Mesendoderm (in vitro differentiated cells): Measurements from ENCODE around the gene RPP30.
"Not testable (repeated sequence)": the region's sequence is repeated elsewhere in the genome, so short reads cannot be mapped to it uniquely, and the experiment has no call there.

ENCODE experiments used
- DNase-seq: peaks from one replicate; pipeline ENCODE4 v3.0.0; 2013
- H2AK5ac ChIP-seq: 2 replicates; pipeline ENCODE4 v1.6.1; 2013; ENCODE audit warnings: low read length, inconsistent platforms
- H2BK120ac ChIP-seq: 2 replicates; pipeline ENCODE4 v1.6.1; 2013; ENCODE audit warnings: low read depth, mild to moderate bottlenecking, low read length, moderate library complexity, mixed read lengths
- H2BK15ac ChIP-seq: replicated peaks from 2 replicates; pipeline ENCODE4 v1.6.1; 2013; ENCODE audit warnings: low read depth, mild to moderate bottlenecking, moderate library complexity
- H2BK5ac ChIP-seq: 2 replicates; pipeline ENCODE4 v1.6.1; 2013; ENCODE audit warnings: low read length, inconsistent platforms
- H3K18ac ChIP-seq: 2 replicates; pipeline ENCODE4 v1.6.1; 2013; ENCODE audit warnings: mild to moderate bottlenecking, low read length, mixed read lengths
- H3K23ac ChIP-seq: one replicate; pipeline ENCODE4 v1.6.1; 2013; ENCODE audit warnings: low read length
- H3K27ac ChIP-seq: 2 replicates; pipeline ENCODE4 v1.5.1; 2013; ENCODE audit warnings: low read depth, mild to moderate bottlenecking, inconsistent platforms, low read length, moderate library complexity
- H3K27me3 ChIP-seq: 2 replicates; pipeline ENCODE4 v1.6.1; 2013; ENCODE audit warnings: low read length, control low read depth, mild to moderate bottlenecking, inconsistent platforms; ENCODE audit not compliant: insufficient read depth, poor library complexity
- H3K36me3 ChIP-seq: 2 replicates; pipeline ENCODE4 v1.6.1; 2013; ENCODE audit warnings: low read length, inconsistent platforms; ENCODE audit not compliant: control insufficient read depth, insufficient read depth
- H3K4ac ChIP-seq: one replicate; pipeline ENCODE4 v1.6.1; 2013; ENCODE audit warnings: low read depth, mild to moderate bottlenecking, low read length, moderate library complexity
- H3K4me1 ChIP-seq: 2 replicates; pipeline ENCODE4 v1.6.1; 2013; ENCODE audit warnings: low read depth, low read length, inconsistent platforms; ENCODE audit not compliant: control insufficient read depth
- H3K4me2 ChIP-seq: 2 replicates; pipeline ENCODE4 v1.6.1; 2013; ENCODE audit warnings: low read length
- H3K4me3 ChIP-seq: 2 replicates; pipeline ENCODE4 v1.5.1; 2013; ENCODE audit warnings: mild to moderate bottlenecking, low read length
- H3K56ac ChIP-seq: one replicate; pipeline ENCODE4 v1.6.1; 2013; ENCODE audit warnings: low read length
- H3K79me1 ChIP-seq: 2 replicates; pipeline ENCODE4 v1.6.1; 2013; ENCODE audit warnings: low read length, inconsistent platforms
- H3K79me2 ChIP-seq: 2 replicates; pipeline ENCODE4 v1.6.1; 2013; ENCODE audit warnings: mild to moderate bottlenecking, low read length; ENCODE audit not compliant: control insufficient read depth, insufficient read depth
- H3K9ac ChIP-seq: 2 replicates; pipeline ENCODE4 v1.6.1; 2013; ENCODE audit warnings: low read length, inconsistent platforms
- H4K5ac ChIP-seq: one replicate; pipeline ENCODE4 v1.6.1; 2013; ENCODE audit warnings: low read length
- H4K8ac ChIP-seq: one replicate; pipeline ENCODE4 v1.6.1; 2013; ENCODE audit warnings: low read depth, mild to moderate bottlenecking, control low read depth, low read length, moderate library complexity
- WGBS: extraction: QIAGEN DNeasy Blood & Tissue Kit; methylation state at CpG from one replicate; pipeline ENCODE4 v1.1.7; 2013; ENCODE audit warnings: low lambda C conversion rate, missing lambda C conversion rate; ENCODE audit not compliant: insufficient coverage; ENCODE audit errors: extremely low coverage; 5-methylcytosine and 5-hydroxymethylcytosine counted together

Gene RPP30

GRCh38 chr10:90889636-90890035 lies 17.9 kb downstream of the RPP30 start:
- no peak overlapping the region for H4K5ac ChIP-seq
- no peak for DNase-seq
- no peak overlapping the region for H3K4me3 ChIP-seq
- no peaks in the 10 kb centered on the region for H3K4me1 ChIP-seq
- H3K23ac ChIP-seq: no peak overlapping the region
- peaks cover 7% of the 10 kb centered on the region for H3K36me3 ChIP-seq
- H4K8ac ChIP-seq: no peak overlapping the region
- no peak overlapping the region for H2BK15ac ChIP-seq
- no peaks in the 10 kb centered on the region for H3K27me3 ChIP-seq
- no peak overlapping the region for H2AK5ac ChIP-seq
- H3K79me1 ChIP-seq: no peaks in the 10 kb centered on the region
- H3K4ac ChIP-seq: no peak overlapping the region
- no peak overlapping the region for H2BK5ac ChIP-seq
- no peak overlapping the region for H3K18ac ChIP-seq
- no peak overlapping the region for H2BK120ac ChIP-seq
- no peak overlapping the region for H3K27ac ChIP-seq
- WGBS: no CpG with 5 or more reads among the region's 1 CpG
- H3K4me2 ChIP-seq: no peak overlapping the region
- no peaks in the 10 kb centered on the region for H3K79me2 ChIP-seq
- H3K56ac ChIP-seq: no peak overlapping the region
- no peak overlapping the region for H3K9ac ChIP-seq

GRCh38 chr10:90890347-90890746 lies 18.6 kb downstream of the RPP30 start:
- Histone ChIP-seq H2BK5ac (no peak overlapping the region), H3K79me1 (no peaks in the 10 kb centered on the region), H4K8ac (no peak overlapping the region), H3K27ac (no peak overlapping the region), H3K4me1 (no peaks in the 10 kb centered on the region), H3K18ac (no peak overlapping the region), H3K79me2 (no peaks in the 10 kb centered on the region), H3K4ac (no peak overlapping the region), H2AK5ac (no peak overlapping the region), H3K4me2 (no peak overlapping the region), H3K36me3 (peaks cover 7% of the 10 kb centered on the region), H3K23ac (no peak overlapping the region), H3K56ac (no peak overlapping the region), H3K27me3 (no peaks in the 10 kb centered on the region), H2BK15ac (no peak overlapping the region), H2BK120ac (no peak overlapping the region), H4K5ac (no peak overlapping the region), H3K4me3 (no peak overlapping the region), H3K9ac (no peak overlapping the region)
- WGBS: no CpG with 5 or more reads among the region's 2 CpGs
- DNase-seq: no peak

GRCh38 chr10:90893190-90893589 lies 21.4 kb downstream of the RPP30 start:
- no peak for DNase-seq
- no peak overlapping the region for H2BK5ac ChIP-seq
- H2BK15ac ChIP-seq: no peak overlapping the region
- no peak overlapping the region for H3K4me3 ChIP-seq
- H2AK5ac ChIP-seq: no peak overlapping the region
- no peak overlapping the region for H4K8ac ChIP-seq
- no peak overlapping the region for H3K23ac ChIP-seq
- H2BK120ac ChIP-seq: no peak overlapping the region
- no peaks in the 10 kb centered on the region for H3K27me3 ChIP-seq
- no peak overlapping the region for H3K27ac ChIP-seq
- no CpG with 5 or more reads among the region's 3 CpGs for WGBS
- H3K4me2 ChIP-seq: no peak overlapping the region
- no peak overlapping the region for H3K9ac ChIP-seq
- no peaks in the 10 kb centered on the region for H3K4me1 ChIP-seq
- H4K5ac ChIP-seq: no peak overlapping the region
- H3K79me1 ChIP-seq: no peaks in the 10 kb centered on the region
- no peak overlapping the region for H3K18ac ChIP-seq
- no peak overlapping the region for H3K56ac ChIP-seq
- H3K4ac ChIP-seq: no peak overlapping the region
- H3K79me2 ChIP-seq: no peaks in the 10 kb centered on the region
- peaks cover 5% of the 10 kb centered on the region for H3K36me3 ChIP-seq

- H3K23ac ChIP-seq, H4K8ac ChIP-seq, H3K27me3 ChIP-seq, DNase-seq, H3K27ac ChIP-seq, H3K4ac ChIP-seq, H3K79me1 ChIP-seq, H2AK5ac ChIP-seq, H2BK120ac ChIP-seq, H2BK15ac ChIP-seq, H3K56ac ChIP-seq, H3K18ac ChIP-seq, H3K4me2 ChIP-seq, H3K36me3 ChIP-seq, H3K4me3 ChIP-seq, H4K5ac ChIP-seq, H3K4me1 ChIP-seq, H3K9ac ChIP-seq, H3K79me2 ChIP-seq, H2BK5ac ChIP-seq: not testable (repeated sequence)
- no CpG with 5 or more reads among the region's 2 CpGs for WGBS
Observed at GRCh38 chr10:90896916-90897315, 25.1 kb downstream of the RPP30 start.

- Histone ChIP-seq H3K79me1 (no peaks in the 10 kb centered on the region), H4K5ac (no peak overlapping the region), H2AK5ac (no peak overlapping the region), H2BK15ac (no peak overlapping the region), H3K36me3 (no peaks in the 10 kb centered on the region), H2BK5ac (no peak overlapping the region), H3K4me2 (no peak overlapping the region), H3K27me3 (no peaks in the 10 kb centered on the region), H3K4me3 (no peak overlapping the region), H3K27ac (no peak overlapping the region), H3K18ac (no peak overlapping the region), H3K4ac (no peak overlapping the region), H2BK120ac (no peak overlapping the region), H4K8ac (no peak overlapping the region), H3K23ac (no peak overlapping the region), H3K56ac (no peak overlapping the region), H3K9ac (no peak overlapping the region), H3K79me2 (no peaks in the 10 kb centered on the region), H3K4me1 (no peaks in the 10 kb centered on the region)
- no peak for DNase-seq
- no CpG with 5 or more reads among the region's 1 CpG for WGBS
Observed at GRCh38 chr10:90905925-90906324, 34.2 kb downstream of the RPP30 start.

GRCh38 chr10:90906596-90906995 lies 34.8 kb downstream of the RPP30 start:
- H3K4ac ChIP-seq: no peak overlapping the region

More at GRCh38 chr10:90906596-90906995, 34.8 kb downstream of the RPP30 start:
- Histone ChIP-seq H3K18ac (no peak overlapping the region), H2BK5ac (no peak overlapping the region), H3K56ac (no peak overlapping the region), H2BK120ac (no peak overlapping the region), H4K8ac (no peak overlapping the region), H3K4me1 (no peaks in the 10 kb centered on the region), H3K4me2 (no peak overlapping the region), H3K9ac (no peak overlapping the region), H3K27ac (no peak overlapping the region), H3K79me2 (no peaks in the 10 kb centered on the region), H3K27me3 (no peaks in the 10 kb centered on the region), H3K36me3 (no peaks in the 10 kb centered on the region), H2AK5ac (no peak overlapping the region), H3K4me3 (no peak overlapping the region), H3K79me1 (no peaks in the 10 kb centered on the region), H2BK15ac (no peak overlapping the region), H3K23ac (no peak overlapping the region), H4K5ac (no peak overlapping the region)
- no CpG with 5 or more reads among the region's 1 CpG for WGBS
- no peak for DNase-seq
